Measurements from ENCODE around the gene SPAG5.

The SPAG5 gene

GRCh38 chr17:28541439-28541838 lies 57.4 kb downstream of the SPAG5 start:
- no peak for DNase-seq (ENCODE audit: low spot score)

- DNase-seq (ENCODE audit: low spot score) = no peak
Observed at GRCh38 chr17:28540231-28540630, 58.6 kb downstream of the SPAG5 start.

- no peak for DNase-seq (ENCODE audit: low spot score)
Observed at GRCh38 chr17:28538296-28538895, 60.4 kb downstream of the SPAG5 start.

- DNase-seq (ENCODE audit: low spot score) = no peak
Observed at GRCh38 chr17:28537219-28537610, 61.6 kb downstream of the SPAG5 start.

- no peak for DNase-seq (ENCODE audit: low spot score)
Observed at GRCh38 chr17:28536532-28537218, 62.1 kb downstream of the SPAG5 start.

GRCh38 chr17:28534740-28535375 lies 64.0 kb downstream of the SPAG5 start:
- no peak for DNase-seq (ENCODE audit: low spot score)

- DNase-seq (ENCODE audit: low spot score) = no peak
Observed at GRCh38 chr17:28533091-28533807, 65.6 kb downstream of the SPAG5 start.

GRCh38 chr17:28532050-28532960 lies 66.5 kb downstream of the SPAG5 start:
- no peak for DNase-seq (ENCODE audit: low spot score)

GRCh38 chr17:28530926-28531325 lies 67.9 kb downstream of the SPAG5 start:
- no peak for DNase-seq (ENCODE audit: low spot score)

GRCh38 chr17:28530250-28530649 lies 68.6 kb downstream of the SPAG5 start:
- DNase-seq (ENCODE audit: low spot score) = no peak

- no peak for DNase-seq (ENCODE audit: low spot score)
Observed at GRCh38 chr17:28529013-28529400, 69.8 kb downstream of the SPAG5 start.

- DNase-seq (ENCODE audit: low spot score) = no peak
Observed at GRCh38 chr17:28528327-28529012, 70.4 kb downstream of the SPAG5 start.

GRCh38 chr17:28527859-28528258 lies 71.0 kb downstream of the SPAG5 start:
- DNase-seq (ENCODE audit: low spot score) = no peak

Data from hematopoietic multipotent progenitor cell treated with erythropoietin and hydrocortisone succinate and interleukin-3 and kit ligand, for 15 days (in vitro differentiated cells).